IPS-11a (cell line): ENCODE results near the gene MICAL2.

Experiments
- H3K4me3 ChIP-seq: one replicate; pipeline ENCODE4 v1.5.1; 2013; ENCODE audit warnings: low read depth, low read length, control low read depth

The MICAL2 gene

DNA sequence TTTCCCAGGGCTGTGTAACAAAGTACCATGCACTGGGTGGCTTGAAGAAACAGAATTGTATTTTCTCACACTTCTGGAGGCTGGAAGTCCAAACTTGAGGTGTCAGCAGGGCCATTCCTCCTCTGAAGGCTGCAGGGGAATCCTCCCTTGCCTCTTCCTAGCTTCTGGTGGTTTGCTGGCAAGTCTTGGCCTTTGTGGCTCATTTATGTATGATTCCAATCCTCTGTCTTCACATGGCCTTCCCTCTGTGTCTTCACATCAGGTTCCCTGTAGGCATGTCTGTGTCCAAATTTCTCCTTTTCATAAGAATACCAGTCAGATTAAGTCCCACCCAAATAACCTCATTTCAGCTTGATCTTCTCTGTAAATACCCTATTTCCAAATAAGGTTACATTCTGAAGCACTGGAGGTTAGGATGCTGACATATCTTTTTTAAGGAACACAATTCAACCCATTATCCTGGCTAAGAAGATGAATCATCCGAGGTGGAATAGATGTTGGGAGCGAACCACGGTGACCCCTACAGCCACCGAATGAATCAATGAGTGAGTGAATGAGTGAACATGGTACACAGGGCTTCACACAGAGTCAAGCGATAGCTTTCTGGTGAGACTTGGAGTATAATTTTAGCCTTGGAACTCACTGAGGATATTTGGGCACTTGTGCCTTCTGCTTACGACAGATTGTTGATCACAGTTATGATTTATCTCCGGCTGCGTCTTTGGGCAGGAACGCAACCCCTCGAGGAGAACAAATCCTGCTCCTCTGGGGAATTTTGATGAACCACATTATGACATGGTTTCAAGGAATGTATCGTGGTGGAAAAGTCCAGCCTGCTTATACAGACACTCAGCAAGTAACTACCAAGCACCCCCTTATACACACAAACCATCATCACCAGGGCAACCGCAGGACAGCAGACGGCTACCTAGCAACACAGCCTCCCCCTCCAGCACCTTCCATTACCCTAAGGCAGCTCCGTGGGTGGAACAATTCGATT lies 34.3 kb upstream of the MICAL2 start:
- H3K4me3 ChIP-seq = no peak overlapping the region

DNA sequence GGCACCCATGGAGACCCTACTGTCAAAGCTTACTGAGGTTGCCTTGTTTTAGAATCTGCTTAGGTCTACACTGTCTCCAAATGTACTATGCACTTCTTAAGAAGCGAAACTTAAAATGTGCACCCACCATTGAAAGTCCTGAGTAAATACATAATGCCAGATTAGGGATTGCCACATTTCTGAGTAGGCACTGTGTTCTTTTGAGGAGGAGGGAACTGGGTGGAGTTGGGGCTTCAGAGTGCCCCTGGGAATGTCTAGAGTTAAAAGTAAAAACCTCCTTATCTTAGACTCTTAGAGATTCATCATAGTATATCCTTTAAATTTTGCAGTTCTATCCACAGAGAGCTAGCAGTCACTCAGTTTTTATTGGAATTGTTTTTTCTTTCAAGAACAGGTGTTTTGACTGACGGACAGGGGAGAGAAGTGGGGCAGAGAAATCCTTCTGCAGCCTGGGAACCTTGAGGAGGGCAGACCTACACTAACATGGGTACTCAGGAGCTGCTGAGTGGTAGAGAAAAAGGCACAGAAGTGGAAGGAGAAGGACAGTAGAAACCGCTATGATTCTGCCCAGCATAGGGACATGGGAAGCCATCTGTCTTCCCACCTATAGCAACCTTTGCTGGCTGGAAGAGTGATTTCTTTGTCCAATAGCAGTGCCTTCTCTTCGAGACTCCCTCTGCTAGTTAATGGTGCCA lies 33.4 kb upstream of the MICAL2 start:
- H3K4me3 ChIP-seq = no peak overlapping the region

DNA sequence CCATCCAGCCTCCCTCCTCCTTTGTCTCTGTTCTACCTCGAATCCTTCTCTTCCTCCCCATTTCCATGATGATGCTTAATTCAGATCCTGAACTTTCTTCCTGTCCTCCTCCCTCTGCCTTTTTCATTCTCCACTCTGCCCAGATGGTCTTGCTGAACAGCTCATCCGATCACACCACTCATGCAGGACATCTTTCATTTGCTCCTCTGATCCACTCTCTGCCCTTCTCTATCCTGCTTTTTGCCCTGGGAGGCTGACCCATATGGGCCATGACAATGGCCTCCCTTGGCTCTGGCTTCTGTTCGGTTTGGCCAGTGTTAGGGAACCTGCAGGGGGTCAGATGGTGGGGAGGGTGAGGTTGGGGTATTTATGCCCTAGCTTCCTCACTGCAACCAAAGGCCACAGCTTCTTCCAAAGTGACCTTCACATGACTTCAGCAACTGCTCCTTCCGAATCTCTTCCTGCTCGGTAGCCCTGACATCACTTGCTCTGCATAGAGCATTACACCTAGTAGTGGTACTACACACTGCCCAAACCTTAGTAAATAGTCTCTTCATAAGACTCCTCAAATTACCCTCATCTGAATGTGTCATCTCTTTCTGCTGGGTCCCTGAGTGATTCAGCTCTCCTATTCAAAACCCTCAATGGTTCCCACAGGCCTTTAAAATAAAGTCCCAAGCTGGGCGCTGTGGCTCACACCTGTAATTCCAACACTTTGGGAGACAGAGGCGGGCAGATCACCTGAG lies 32.7 kb upstream of the MICAL2 start:
- H3K4me3 ChIP-seq = no peak overlapping the region

DNA sequence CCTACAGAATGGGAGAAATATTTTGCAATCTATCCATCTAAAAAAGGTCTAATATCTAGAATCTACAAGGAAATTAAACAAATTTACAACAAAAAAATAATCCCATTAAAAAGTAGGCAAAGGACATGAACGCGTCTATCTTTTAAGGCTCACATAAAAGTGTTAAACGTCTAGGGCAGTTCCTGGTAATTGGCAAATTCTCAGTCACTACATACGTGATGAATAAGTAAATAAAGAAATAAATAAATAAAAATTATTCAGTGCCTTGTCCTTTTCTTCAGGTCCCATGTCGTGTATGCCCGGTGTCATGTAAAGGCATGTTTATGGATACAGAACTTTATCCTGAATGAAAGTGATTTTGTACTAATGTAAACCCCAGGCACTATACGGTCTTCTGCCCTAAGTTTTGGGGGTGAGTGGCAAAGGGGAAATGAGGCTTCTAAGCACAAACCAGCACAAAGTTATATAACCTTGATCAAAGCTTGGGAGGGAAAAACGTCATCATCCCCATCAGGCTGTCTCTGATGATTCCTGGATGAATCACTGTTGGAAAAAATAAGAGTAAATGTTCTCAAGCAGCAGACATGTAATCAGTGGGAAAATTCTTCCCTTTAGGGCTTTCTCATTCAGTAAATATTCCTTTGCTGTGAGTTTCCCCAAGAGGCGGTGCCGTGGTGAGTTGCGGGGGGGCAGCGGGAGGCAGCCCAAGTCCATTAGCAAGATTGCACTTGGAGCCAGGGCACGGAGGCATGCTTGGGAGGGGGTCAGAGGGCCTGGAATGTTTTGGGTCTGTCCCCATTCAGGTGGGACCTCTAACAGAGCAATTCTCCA lies 30.4 kb upstream of the MICAL2 start:
- H3K4me3 ChIP-seq = no peak overlapping the region

DNA sequence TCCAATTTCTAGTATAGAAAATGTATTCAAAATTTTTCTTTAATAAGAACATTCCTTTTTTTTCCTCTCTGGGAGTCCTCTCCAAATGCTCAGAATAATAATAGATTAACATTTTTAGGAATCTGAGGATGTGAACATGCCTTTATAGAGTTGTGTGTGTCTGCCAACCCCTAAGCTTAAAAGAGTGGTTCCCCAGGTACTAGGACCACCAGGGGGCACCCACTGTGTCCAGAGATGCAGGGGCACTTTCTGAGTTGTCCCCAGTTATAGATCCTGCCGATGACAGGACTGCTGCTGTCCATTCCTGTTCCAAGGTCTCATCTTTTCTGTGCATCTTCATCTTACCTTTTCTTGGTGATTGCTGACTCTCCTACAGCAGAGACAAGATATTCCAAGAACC lies 27.0 kb upstream of the MICAL2 start:
- H3K4me3 ChIP-seq = no peak overlapping the region

DNA sequence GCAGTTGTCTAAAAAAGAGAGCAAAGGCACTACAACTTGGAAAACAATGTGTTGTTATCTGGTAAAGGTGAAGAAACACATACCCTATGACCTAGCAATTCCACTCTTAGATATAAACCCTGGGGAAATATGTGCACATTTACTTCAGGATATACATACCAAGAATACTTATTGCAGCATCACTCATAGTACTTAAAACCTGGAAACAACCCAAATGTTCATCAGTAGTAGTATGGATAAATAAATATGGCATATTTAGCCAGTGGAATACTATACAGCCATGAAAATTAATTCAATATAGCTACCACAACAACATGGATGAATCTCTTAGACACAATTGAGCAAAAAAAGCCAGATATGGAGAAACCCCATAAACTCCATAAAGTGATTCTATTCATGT lies 26.1 kb upstream of the MICAL2 start:
- H3K4me3 ChIP-seq = no peak overlapping the region

DNA sequence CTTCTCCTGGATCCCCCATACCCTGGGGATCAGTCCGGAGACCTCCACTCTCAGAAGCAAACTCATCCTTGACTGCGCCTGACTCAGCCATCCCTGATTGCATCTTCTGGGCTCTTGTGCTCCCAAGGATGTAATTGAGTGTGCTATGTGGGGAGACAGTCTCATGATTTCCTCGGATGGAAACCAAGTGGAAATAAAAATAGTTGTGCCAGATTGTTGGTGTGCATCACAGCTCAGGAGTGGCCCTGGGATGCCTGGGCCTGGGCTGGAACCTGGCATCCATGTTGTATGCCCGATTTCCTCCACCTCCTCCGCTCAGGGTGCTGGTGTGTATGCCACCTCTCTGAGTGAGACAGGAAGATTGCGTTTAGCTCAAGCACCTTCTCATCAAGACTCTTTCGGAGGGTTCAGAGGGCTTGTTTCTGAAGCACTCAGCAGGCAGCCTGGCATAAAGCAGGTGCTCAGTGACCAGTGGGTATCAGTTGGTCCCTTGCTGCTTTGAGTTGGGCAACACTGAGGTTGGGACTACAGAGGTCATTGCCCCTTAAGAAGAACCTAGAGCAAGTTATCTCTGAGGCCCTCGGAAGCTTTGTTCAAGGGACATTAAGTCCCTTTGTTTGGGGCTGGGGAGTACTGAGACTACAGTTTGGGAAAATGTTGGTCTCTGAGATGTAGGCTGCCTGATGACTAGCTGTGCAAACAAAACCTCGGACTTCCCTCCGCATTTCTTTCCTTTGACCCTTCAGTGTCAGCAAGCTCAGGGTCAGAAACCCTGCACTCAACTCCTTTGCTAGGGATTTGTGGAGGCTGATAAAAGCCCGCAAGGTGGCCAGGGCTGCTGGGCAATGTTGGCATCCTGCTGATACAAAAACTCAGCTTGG lies 24.8 kb upstream of the MICAL2 start:
- no peak overlapping the region for H3K4me3 ChIP-seq

DNA sequence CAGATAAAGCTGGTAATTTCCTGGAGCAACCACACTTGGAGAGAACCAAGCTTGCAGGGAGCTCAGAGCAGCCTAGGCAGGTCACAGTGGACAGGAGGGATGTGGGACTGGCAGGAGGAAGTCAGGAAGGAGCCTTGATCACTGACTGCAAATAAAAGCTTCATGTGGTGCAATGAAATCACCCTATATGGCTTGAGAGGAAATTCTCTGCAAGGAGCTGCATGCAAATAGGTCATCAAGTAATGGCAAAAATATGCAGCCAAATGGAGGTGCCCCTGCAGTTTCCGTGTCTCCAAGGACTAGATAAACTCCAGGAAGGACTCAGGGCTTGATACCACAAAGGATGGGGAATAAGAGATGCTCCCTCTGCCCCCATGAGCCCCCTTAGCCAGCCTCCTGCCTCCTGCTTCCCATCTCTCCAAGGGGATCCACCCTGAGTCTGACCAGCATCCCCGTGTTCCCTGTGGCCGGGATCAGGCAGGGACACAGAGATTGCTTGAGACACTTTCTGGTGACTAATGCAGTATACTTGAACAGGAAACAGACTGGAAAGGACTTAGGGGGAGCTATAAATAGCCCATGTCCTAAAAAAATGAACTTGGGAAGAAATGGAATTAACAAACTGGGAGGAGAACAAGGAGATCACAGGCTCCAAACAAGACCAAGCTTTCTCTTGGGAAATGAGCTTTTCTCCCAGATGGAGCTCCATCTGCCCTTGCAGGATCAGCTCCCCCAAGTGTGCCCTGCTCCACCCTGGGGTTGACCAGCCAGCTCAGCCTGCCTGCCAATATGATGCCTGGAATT lies 23.9 kb upstream of the MICAL2 start:
- H3K4me3 ChIP-seq = no peak overlapping the region

DNA sequence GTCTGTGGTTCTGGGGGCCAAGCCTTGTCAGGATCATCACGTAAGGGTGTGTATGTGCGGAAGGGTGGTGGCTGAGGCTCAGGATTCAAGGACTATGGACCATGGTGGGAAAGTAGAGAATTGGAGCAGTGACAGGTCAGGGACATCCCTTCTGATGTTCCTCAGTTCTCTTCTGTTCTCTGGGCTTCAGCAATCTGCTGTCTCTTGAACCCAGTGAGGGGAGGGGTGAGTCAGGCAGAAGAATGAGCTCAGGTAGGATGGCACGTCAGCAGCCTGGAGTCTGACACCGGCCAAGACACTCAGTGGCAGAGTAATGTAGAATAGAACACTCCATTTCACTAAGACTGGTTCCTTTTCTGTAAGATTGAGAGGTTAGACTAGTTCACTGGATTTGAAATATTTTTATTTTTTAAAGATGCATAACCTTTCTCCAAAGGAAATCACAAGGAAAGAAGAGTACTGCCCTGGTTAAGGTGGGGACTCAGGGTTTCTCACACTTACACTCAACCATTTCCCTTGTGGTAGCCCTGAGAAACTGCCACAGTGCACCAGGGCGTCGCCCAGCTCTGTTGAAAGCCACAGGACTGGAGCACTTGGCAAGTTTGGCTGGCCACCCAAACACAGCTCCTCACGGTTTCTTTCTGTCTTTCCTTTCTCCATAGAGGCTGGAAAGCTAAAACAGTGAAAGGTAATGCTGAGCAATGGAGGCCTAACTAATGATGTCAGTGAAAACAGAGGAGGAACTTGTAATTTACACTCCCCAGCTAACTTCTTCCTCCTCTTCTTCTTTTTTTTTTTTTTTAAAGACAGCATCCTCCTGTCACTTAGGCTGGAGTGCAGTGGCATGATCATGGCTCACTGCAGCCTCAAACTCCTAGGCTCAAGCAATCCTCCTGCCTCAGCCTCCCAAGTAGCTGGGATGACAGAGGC lies 23.1 kb upstream of the MICAL2 start:
- no peak overlapping the region for H3K4me3 ChIP-seq

DNA sequence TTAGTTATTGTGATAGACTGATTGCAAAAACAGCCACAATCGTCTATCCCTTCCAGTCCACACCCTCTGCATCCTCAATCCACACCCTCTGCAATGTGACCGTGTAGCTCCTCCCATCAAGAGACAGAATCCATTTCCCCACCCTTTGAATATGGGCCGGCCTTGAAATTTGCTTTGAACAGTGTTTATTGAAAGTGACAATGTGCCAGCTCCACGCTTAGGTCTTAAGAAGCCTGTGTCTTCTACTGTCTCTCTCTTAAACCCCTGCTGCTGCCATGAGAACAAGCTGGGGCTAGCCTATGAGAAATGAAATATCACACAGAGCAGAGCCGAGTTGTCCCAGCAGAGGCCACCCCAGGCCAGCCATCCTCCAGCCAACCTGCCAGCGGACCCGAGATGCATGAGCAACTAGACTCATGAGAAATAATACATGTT lies 22.3 kb upstream of the MICAL2 start:
- H3K4me3 ChIP-seq = no peak overlapping the region

DNA sequence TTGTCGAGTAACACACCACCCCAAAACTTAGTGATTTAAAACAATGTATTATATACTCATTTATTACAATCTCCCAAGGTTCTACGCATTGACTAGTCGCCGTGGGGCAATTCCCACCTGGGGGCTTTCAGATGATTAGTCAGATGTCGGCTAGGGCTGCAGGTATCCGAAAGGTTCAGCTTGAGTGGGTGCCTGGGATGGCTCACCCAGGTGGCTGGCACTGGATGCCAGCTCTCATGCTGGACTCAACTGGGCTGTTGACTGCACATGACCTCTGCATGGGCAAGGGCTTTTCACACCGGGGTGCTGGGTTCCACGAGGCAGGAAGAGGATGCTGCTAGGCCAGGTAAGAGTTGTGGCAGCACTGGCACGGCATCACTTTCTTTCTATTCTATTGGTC lies 21.9 kb upstream of the MICAL2 start:
- H3K4me3 ChIP-seq = no peak overlapping the region

DNA sequence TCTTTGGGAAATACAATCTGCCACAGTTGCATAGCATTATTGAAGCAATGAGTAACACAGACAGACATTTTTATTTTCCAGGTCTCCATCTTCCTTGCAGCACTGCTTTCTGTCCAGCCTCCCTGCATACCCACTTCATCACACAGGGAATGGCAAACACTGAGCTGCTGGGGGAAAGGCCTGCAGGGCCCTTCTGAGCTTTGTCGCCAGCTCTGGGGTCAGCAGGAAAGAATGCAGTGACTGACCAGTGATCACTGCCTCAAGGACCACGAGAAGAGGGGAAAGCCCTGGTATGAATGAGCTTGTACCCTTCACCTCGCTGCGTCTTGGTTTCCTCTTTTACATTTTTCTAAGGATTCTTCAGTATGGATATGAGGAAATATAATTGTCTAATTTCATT lies 21.3 kb upstream of the MICAL2 start:
- no peak overlapping the region for H3K4me3 ChIP-seq

DNA sequence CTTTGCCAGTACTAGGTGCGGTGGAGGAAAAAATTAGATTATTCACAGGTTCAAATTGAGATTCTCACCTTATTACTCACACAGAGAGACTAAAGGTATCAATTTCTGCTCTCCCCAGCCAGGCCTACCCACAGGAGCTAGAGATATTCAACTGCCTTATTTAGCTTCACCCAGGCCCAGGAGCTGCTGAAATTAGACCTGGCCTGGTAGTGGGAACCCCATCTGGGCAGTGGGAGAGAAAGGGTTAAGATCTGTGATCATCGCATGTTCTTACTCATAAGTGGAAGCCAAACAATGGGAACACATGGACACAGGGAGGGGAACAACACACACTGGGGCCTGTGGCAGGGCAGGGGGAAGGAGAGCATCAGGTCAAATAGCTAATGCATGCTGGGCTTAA lies 20.9 kb upstream of the MICAL2 start:
- no peak overlapping the region for H3K4me3 ChIP-seq

DNA sequence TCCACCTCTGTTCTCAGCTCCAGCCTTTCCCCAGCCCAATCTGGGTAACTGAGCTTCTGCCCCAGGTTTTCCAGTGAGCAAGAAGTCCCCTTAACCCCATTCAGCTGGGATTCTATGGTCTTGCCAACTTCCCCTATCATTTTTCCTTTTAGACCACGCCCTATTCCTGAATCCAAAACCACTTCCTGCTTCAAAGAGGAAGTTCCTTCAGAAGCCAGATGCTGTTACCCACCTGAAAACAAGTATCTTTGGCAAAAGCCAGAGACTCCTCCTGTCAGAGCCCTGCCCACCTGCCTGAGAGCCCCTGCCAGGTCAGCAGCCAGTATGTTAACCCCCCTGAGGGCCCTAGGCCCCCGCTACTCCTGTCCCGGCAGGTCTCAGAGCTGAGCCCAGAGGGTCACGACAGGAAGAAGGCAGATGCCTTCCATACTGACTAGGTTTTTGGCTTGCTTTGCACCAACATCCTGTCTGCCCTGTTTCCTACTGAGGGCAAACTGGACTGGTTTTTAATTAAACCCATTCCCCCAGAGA lies 20.3 kb upstream of the MICAL2 start:
- no peak overlapping the region for H3K4me3 ChIP-seq

DNA sequence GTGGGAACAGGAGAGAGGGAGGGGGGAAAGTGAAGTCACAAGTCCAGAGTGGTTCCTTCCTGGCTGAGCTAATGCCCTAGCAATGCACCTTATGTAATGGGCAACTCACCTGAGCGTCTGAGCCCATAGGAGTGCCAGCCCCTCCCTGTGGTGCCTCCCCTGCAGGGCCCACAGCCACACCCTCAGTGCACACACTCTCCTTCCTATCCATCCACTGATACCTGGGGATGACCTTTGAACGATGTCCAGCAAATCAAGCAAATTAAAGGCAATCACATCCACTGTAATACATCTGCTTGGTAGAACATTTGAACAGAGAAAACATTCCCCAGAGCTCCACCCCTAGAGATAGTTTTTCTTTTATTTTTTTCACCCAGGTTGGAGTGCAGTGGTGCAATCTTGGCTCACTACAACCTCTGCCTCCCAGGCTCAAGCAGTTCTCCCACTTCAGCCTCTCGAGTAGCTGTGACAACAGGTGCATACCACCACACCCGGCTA lies 19.6 kb upstream of the MICAL2 start:
- no peak overlapping the region for H3K4me3 ChIP-seq

DNA sequence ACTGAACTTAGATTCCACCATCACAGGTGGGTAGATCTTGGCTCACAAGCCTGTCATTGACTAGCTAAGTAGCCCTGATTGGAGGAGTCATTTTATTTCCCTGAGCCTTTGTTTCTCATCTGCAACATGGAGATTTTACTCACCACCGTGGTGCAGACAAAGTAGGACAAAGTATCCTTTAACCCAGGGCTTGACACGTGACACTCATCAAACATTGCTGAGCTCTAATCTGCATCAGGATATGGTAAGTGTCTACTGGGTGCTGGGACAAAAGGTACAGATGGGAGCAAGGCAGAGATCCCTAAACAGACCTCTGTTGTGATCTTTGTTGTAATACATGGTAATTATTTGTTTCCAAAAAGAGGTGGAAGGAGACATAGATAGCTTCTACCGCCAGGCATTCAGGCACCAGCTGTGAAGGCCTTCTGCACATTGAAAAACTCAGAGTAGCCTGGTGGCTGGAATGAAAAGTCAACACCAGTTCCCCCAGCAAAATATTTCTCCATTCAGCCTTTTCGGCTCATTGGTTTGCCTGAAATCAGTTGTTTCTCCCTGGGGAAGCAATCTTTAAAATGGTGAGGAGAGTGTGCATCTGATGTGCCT lies 18.3 kb upstream of the MICAL2 start:
- H3K4me3 ChIP-seq = no peak overlapping the region

DNA sequence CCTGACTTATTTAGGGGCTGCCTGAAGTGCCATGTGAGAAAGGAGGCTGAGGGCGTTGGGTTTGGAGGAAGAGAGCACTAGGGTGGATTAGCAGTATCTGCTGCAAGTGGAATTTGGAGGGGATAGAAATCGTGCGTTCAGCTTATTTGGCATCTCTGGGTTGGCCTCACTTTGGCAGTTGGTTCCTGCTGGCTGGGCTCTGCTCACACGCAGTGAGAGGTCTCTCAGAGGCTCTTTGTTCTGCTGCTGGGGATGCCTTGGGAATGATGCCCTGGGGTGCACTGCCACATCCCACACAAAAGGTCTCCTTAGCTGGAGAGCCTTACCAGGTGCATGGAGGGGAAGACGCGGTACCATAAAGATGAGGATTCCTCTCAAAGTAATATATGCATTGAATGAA lies 17.7 kb upstream of the MICAL2 start:
- no peak overlapping the region for H3K4me3 ChIP-seq
